DOHH2 (cell line): Measurements from ENCODE around the gene CDPF1.

Source experiments
- EZH2phosphoT487 ChIP-seq: fragments of 200-600 bp; sonication (generic); IDR thresholded peaks from 2 replicates; pipeline ENCODE4 v1.6.1; 2017; ENCODE audit warnings: borderline replicate concordance, mild to moderate bottlenecking, antibody characterized with exemption, low read length, moderate library complexity, mixed read lengths
- TF ChIP-seq, protein P1 (sequence below): fragments of 200-600 bp; sonication (generic); IDR thresholded peaks from one replicate; pipeline ENCODE4 v1.5.1; 2014; ENCODE audit warnings: antibody characterized with exemption, mild to moderate bottlenecking, low read depth, low read length; ENCODE audit not compliant: poor library complexity, severe bottlenecking

DNA sequence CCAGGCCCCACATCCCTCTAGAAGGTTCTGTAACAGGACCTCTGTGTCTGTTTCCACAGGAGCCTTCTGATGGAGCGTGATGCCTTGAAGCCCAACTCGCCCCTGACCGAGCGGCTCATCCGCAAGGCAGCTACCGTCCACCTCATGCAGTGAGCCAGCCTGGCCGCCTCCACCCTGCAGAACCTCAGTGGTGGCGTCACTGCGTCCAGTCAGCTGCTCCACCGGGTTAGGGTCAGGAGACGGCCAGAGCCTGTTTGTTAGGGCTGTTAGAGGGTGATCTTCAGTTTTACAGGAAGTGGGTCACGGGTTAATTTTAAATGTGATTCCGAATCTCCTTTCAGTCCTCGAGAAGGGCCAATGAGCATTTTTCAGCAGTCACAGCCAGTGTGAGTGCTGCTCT lies 42.6 kb upstream of the CDPF1 start:
- TF ChIP-seq, protein P1, sequence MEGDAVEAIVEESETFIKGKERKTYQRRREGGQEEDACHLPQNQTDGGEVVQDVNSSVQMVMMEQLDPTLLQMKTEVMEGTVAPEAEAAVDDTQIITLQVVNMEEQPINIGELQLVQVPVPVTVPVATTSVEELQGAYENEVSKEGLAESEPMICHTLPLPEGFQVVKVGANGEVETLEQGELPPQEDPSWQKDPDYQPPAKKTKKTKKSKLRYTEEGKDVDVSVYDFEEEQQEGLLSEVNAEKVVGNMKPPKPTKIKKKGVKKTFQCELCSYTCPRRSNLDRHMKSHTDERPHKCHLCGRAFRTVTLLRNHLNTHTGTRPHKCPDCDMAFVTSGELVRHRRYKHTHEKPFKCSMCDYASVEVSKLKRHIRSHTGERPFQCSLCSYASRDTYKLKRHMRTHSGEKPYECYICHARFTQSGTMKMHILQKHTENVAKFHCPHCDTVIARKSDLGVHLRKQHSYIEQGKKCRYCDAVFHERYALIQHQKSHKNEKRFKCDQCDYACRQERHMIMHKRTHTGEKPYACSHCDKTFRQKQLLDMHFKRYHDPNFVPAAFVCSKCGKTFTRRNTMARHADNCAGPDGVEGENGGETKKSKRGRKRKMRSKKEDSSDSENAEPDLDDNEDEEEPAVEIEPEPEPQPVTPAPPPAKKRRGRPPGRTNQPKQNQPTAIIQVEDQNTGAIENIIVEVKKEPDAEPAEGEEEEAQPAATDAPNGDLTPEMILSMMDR, result no peak
- no peak for TF ChIP-seq EZH2phosphoT487
